Ecto neural progenitor cell (in vitro differentiated cells): ENCODE results near the gene MYMK.

ENCODE experiments used
- DNase-seq: peaks from one replicate; pipeline ENCODE4 v3.0.0-alpha.2; 2018; ENCODE audit warnings: low spot score

The MYMK gene

GRCh38 chr9:133468374-133468773 lies 56.4 kb downstream of the MYMK start:
- DNase-seq, result no peak

DNA sequence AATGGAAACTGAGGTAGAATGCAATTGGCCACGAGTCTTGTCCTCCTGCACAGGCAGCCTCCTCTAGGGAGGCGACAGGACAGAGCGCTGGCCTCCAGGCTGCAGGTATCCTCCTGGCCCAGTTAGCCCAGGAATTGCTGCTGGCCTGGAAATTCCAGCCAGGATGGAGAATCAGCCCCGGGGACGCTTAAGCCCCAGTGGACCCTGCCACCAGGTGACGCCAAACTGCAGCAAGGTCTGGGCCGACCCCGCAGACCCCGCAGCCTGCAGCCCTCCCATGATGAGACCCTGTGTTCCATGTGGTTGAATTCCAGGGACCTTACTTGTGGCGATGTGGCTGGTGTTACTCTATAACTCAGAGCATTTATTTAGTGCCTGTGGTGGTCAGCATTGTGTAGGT lies 57.7 kb downstream of the MYMK start:
- no peak for DNase-seq

GRCh38 chr9:133465984-133466383 lies 58.8 kb downstream of the MYMK start:
- no peak for DNase-seq

DNA sequence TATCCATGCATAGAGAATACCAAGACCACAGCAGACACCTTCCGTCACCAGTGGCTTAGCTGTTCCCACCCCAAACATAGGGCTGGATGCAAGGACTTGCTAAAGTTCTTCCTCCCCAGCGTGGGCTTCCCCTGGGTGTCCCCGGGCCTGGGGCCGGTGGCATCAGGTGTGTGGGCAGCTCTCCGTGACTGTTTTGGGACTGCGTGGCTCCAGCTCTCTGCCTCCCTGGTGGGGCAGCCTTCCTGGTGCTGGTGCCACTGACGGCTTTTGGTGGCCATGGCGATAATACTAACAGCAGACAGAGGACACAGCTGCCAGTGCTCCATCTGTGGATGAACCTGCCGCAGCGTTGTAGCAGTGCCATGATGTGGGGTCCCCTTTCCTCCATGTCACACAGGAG lies 60.1 kb downstream of the MYMK start:
- DNase-seq, result no peak
